ENCODE results near the gene MC4R. TPM values are rescaled to one million over a fixed set of nuclear protein-coding genes. Genes with fewer than 3 reads are reported as not detected.

The MC4R gene
- total RNA-seq, 4 donors from 2014 or later = 0.27 to 1.5 (median 0.99) TPM

DNA sequence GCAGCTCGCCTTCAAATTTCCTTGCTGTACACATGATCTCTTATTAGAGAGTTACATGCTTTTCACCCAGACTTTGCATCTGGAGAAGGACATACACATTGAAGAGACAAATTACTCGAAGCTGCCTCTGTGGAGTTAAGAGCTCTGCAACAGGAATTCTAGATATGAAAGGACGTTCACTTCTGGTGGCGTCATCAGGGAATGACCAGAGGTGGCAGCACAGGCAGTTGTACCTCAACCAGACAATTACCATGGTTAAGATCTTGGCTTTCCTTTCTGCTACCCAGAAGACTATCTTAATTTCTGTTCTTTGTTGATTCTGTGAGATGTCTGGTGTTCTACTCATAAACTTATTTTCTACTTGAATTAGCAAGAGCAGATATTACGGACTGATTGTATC is 39.1 kb upstream of the MC4R start:
- Histone ChIP-seq H3K9me3 (no peaks in the 10 kb centered on the region), H3K27ac (no peak overlapping the region), H3K27me3 (no peaks in the 10 kb centered on the region), H3K4me3 (no peak overlapping the region), H3K4me1 (no peaks in the 10 kb centered on the region), H3K36me3 (no peaks in the 10 kb centered on the region)
- WGBS, 2 donors (ENCODE audit: low coverage in 1 of 2) = 57 to 77% methylated on average over 4 to 5 of the region's 5 CpGs
- TF ChIP-seq EP300 (IDR thresholded peaks at IDR 0.05) = no peak
- no peak for TF ChIP-seq POLR2A (IDR thresholded peaks at IDR 0.05)
- TF ChIP-seq, protein P1, sequence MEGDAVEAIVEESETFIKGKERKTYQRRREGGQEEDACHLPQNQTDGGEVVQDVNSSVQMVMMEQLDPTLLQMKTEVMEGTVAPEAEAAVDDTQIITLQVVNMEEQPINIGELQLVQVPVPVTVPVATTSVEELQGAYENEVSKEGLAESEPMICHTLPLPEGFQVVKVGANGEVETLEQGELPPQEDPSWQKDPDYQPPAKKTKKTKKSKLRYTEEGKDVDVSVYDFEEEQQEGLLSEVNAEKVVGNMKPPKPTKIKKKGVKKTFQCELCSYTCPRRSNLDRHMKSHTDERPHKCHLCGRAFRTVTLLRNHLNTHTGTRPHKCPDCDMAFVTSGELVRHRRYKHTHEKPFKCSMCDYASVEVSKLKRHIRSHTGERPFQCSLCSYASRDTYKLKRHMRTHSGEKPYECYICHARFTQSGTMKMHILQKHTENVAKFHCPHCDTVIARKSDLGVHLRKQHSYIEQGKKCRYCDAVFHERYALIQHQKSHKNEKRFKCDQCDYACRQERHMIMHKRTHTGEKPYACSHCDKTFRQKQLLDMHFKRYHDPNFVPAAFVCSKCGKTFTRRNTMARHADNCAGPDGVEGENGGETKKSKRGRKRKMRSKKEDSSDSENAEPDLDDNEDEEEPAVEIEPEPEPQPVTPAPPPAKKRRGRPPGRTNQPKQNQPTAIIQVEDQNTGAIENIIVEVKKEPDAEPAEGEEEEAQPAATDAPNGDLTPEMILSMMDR (IDR thresholded peaks at IDR 0.05) = no peak
- no peak for TF ChIP-seq POLR2AphosphoS5 (IDR thresholded peaks at IDR 0.05)
- ATAC-seq = no peak

DNA sequence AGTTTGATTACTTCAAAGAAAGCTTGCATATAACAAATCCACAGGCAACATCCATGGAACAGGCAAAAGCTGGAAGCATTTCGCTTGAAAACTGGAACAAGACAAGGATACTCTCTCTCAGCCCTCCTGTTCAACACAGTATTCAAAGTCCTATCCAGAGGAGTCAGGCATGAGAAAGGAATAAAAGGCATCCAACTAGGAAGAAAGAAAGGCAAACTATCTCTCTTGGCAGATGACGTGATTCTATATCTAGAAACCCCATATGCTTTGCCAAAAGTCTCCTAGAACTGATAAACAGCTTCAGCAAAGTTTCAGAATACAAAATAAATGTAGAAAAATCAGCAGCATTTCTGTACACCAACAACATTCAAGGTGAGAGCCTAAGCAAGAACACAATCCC is 34.1 kb upstream of the MC4R start:
- ATAC-seq = no peak
- no peaks in the 10 kb centered on the region for H3K36me3 ChIP-seq
- 45 to 50% methylated on average over 1 to 2 of the region's 2 CpGs for WGBS, 2 donors (ENCODE audit: low coverage in 1 of 2)

DNA sequence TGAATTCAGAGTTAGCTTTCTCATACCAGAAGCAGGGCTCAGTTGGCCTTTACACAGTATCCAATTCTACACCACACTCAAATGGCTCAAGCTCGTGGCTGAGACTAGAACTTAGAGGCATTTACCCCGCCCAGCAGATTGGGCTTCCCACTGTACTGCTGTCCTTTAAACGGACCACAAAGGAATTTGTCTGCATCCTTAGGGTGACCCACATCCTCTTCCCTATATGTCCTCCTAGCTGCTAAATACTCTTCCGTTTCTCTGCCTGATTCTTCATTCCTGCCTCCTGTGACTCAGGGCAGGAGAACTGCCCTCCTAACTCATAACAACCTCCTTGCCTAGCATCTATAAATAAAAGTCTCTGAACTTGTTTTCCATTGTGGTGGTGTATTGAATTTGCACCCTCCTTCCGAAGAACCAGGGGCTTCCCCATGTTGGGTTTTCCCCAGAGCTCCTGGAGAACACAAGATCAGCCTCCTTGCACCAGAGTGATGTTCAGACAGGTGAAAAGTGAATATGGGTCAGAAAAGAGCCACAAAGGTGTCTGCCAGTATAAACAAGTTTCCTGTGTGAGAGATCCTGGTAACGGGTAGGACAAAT is 32.0 kb upstream of the MC4R start:
- no peaks in the 10 kb centered on the region for H3K27me3 ChIP-seq
- ATAC-seq = no peak
- H3K27ac ChIP-seq = no peak overlapping the region
- H3K36me3 ChIP-seq = no peaks in the 10 kb centered on the region
- no peak overlapping the region for H3K4me3 ChIP-seq
- 74 to 76% methylated on average over 3 to 5 of the region's 6 CpGs for WGBS, 2 donors (ENCODE audit: low coverage in 1 of 2)
- no peaks in the 10 kb centered on the region for H3K9me3 ChIP-seq
- H3K4me1 ChIP-seq = no peaks in the 10 kb centered on the region
- TF ChIP-seq POLR2A (IDR thresholded peaks at IDR 0.05) = no peak
- TF ChIP-seq POLR2AphosphoS5 (IDR thresholded peaks at IDR 0.05) = no peak
- no peak for TF ChIP-seq EP300 (IDR thresholded peaks at IDR 0.05)
- TF ChIP-seq, protein P1 (IDR thresholded peaks at IDR 0.05) = no peak

More for the DNA sequence above, 34.1 kb upstream of the MC4R start:
- no peaks in the 10 kb centered on the region for H3K9me3 ChIP-seq
- TF ChIP-seq EP300 (IDR thresholded peaks at IDR 0.05) = no peak
- no peak for TF ChIP-seq POLR2A (IDR thresholded peaks at IDR 0.05)
- TF ChIP-seq, protein P1 (IDR thresholded peaks at IDR 0.05) = no peak
- TF ChIP-seq POLR2AphosphoS5 (IDR thresholded peaks at IDR 0.05) = no peak
- H3K27ac ChIP-seq = no peak overlapping the region
- no peak overlapping the region for H3K4me3 ChIP-seq
- H3K4me1 ChIP-seq = no peaks in the 10 kb centered on the region
- no peaks in the 10 kb centered on the region for H3K27me3 ChIP-seq

DNA sequence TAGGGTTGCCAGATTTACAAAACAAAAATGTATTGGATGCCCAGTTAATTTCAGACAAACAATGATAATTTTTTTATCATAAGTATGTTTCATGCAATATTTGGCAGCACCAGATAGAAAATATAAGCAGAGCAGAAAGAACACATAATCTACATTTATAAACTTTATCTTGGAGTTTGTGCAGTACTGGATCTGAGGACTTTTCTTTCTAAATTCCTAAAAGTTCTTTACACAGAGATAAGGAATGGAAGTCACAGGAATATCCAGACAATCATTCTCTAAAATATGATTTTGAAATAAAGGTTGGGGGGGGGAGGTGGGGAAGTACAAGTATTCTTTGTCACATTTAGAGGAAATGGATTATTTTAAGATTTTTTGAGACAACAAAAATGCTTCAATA is 28.8 kb upstream of the MC4R start:
- TF ChIP-seq POLR2AphosphoS5 (IDR thresholded peaks at IDR 0.05) (no peak), POLR2A (IDR thresholded peaks at IDR 0.05) (no peak), EP300 (IDR thresholded peaks at IDR 0.05) (no peak)
- TF ChIP-seq, protein P1 (IDR thresholded peaks at IDR 0.05) = no peak
- H3K9me3 ChIP-seq = no peaks in the 10 kb centered on the region
- ATAC-seq = no peak
- H3K27me3 ChIP-seq = no peaks in the 10 kb centered on the region
- no peak overlapping the region for H3K4me3 ChIP-seq
- H3K4me1 ChIP-seq = no peaks in the 10 kb centered on the region
- no peaks in the 10 kb centered on the region for H3K36me3 ChIP-seq
- H3K27ac ChIP-seq = no peak overlapping the region

DNA sequence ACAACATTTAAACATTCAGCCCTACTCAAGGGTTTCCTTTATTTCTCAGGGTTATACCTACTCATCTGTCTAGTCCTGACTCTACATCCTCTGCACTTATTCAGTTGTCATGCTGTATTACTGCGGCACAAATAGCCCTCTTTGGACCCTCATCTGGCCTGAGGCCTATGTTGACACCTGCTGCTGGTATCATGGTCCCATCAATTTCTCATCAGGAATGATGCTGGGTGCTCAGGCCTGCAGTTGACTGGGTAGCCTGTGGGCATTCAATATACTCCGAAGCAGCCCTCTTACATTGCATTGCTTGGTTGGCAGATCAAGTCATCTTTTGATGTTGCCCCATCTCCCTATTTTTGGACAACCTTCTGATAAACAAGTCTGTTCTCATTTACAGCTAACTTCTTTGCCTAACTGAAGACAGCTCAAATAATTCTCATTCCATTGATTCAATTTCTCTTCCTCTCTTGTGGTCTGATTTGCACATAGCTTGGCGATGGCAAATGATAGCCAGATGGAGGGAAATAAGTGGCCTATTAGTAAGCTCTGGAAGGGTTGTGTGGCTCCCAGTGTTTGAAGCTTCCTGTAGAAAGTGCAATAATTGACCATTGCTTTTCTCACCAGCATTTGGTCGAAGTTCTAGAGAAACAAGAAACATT is 19.1 kb upstream of the MC4R start:
- no peak for ATAC-seq
- TF ChIP-seq, protein P1 (IDR thresholded peaks at IDR 0.05) = no peak
- TF ChIP-seq POLR2AphosphoS5 (IDR thresholded peaks at IDR 0.05) = no peak
- TF ChIP-seq POLR2A (IDR thresholded peaks at IDR 0.05) = no peak
- TF ChIP-seq EP300 (IDR thresholded peaks at IDR 0.05) = no peak
- H3K4me3 ChIP-seq = no peak overlapping the region
- H3K36me3 ChIP-seq = no peaks in the 10 kb centered on the region
- no peak overlapping the region for H3K27ac ChIP-seq
- no peaks in the 10 kb centered on the region for H3K4me1 ChIP-seq
- no peaks in the 10 kb centered on the region for H3K9me3 ChIP-seq
- WGBS, 2 donors (ENCODE audit: low coverage in 1 of 2) = 80 to 84% methylated on average over 3 to 4 of the region's 4 CpGs
- no peaks in the 10 kb centered on the region for H3K27me3 ChIP-seq

Data from gastroesophageal sphincter (tissue), 4 donors.